K562 (cell line): ENCODE results near the gene CNGA3. TPM values are rescaled to one million over a fixed set of nuclear protein-coding genes. Genes with fewer than 3 reads are reported as not detected.

Source experiments
- ATAC-seq: fragments of 200-7000 bp; cut with Tn5 transposase; 3 replicates; pipeline ENCODE4 v1.9.1; 2020; ENCODE audit warnings: moderate library complexity
- BruUV-seq: library from RNA; stranded (reverse); fragments of 400-500 nt; replicated peaks from 2 replicates; lab custom pipeline; 2021; lab: Mats Ljungman, UMichigan
- CTCF ChIA-PET: fragments of 300-600 bp; formaldehyde crosslinking; extraction: SDS; loops from one replicate; lab custom pipeline; 2021; ENCODE audit warnings: low intra/inter-chr PET ratio; lab: Yijun Ruan, JAX
- POLR2A ChIA-PET: fragments of 300-600, 350-650 bp; sonication (Branson Sonifier 250); formaldehyde crosslinking; extraction: SDS; loops from one replicate; lab custom pipeline; 2021; ENCODE audit warnings: antibody characterized with exemption, inconsistent platforms; lab: Yijun Ruan, JAX
- DNase-seq, 4 experiments: peaks; one replicate each; pipeline versions ENCODE4 v3.0.0 to v3.0.0-alpha.2; 2011 to 2018; ENCODE audit warnings: low spot score in 3 of 4, mixed read lengths in 3 of 4; ENCODE audit errors: extremely low read depth in 1 of 4
- FAIRE-seq: peaks from 2 replicates; lab custom pipeline; 2011; peaks lifted over from hg19 to GRCh38; lab: Jason Lieb, UNC
- H2AFZ ChIP-seq: 2 replicates; pipeline ENCODE4 v1.6.0; 2011; ENCODE audit warnings: low read depth, low read length, control low read depth, inconsistent platforms
- H3K27ac ChIP-seq: fragments of 200-600 bp; 3 replicates; pipeline ENCODE4 v1.8.0; 2011; ENCODE audit warnings: low read depth, mild to moderate bottlenecking, control low read depth, inconsistent platforms, low read length, moderate library complexity, mixed read lengths; ENCODE audit errors: extremely low read depth
- H3K27me3 ChIP-seq, 2 experiments: fragments of 300-600 bp in 1 of 2; 2 replicates in 1 of 2; 3 replicates in 1 of 2; pipeline versions ENCODE4 v1.6.0 to v1.8.0; 2011; ENCODE audit warnings: inconsistent platforms in 2 of 2, low read length in 2 of 2, mild to moderate bottlenecking in 1 of 2, mixed read lengths in 1 of 2, moderate library complexity in 1 of 2; ENCODE audit not compliant: control insufficient read depth in 2 of 2, insufficient read depth in 2 of 2
- H3K36me3 ChIP-seq: fragments of 300-600 bp; 3 replicates; pipeline ENCODE4 v1.8.0; 2011; ENCODE audit warnings: mild to moderate bottlenecking, low read length, inconsistent platforms; ENCODE audit not compliant: control insufficient read depth, insufficient read depth
- H3K4me1 ChIP-seq, 2 experiments: fragments of 200-600 bp in 1 of 2; replicated peaks in 1 of 2; 2 replicates in 1 of 2; 3 replicates in 1 of 2; pipeline versions ENCODE4 v1.5.1 to v1.8.0; 2011; ENCODE audit warnings: inconsistent platforms in 2 of 2, low read length in 2 of 2, mild to moderate bottlenecking in 1 of 2, mixed read lengths in 1 of 2, moderate library complexity in 1 of 2; ENCODE audit not compliant: control insufficient read depth in 2 of 2, insufficient read depth in 2 of 2
- H3K4me2 ChIP-seq: 2 replicates; pipeline ENCODE4 v1.6.1; 2011; ENCODE audit warnings: low read length, control low read depth, inconsistent platforms, mixed read lengths; ENCODE audit not compliant: insufficient read depth
- H3K4me3 ChIP-seq: fragments of 200-600 bp; sonication (generic), shearing (Covaris generic); 2 replicates; pipeline ENCODE4 v1.5.1; 2016; ENCODE audit warnings: control low read depth, inconsistent platforms
- H3K79me2 ChIP-seq: fragments of 200-600 bp; 3 replicates; pipeline ENCODE4 v1.8.0; 2011; ENCODE audit warnings: low read length, inconsistent platforms; ENCODE audit not compliant: control insufficient read depth, insufficient read depth
- H3K9ac ChIP-seq, 2 experiments: 2 replicates each; pipeline versions ENCODE4 v1.6.0 to v1.6.1; 2011; ENCODE audit warnings: low read depth in 2 of 2, low read length in 2 of 2, control low read depth in 1 of 2, inconsistent platforms in 1 of 2, mild to moderate bottlenecking in 1 of 2, mixed read lengths in 1 of 2; ENCODE audit not compliant: insufficient read depth in 1 of 2
- H3K9me1 ChIP-seq: one replicate; pipeline ENCODE4 v1.6.0; 2011; ENCODE audit warnings: inconsistent platforms, mild to moderate bottlenecking, low read length, moderate library complexity; ENCODE audit not compliant: control insufficient read depth, insufficient read depth
- H3K9me3 ChIP-seq: replicated peaks from 2 replicates; pipeline ENCODE4 v1.5.1; 2011; ENCODE audit warnings: low read depth, low read length, inconsistent platforms; ENCODE audit not compliant: control insufficient read depth, insufficient read depth
- H4K20me1 ChIP-seq: replicated peaks from 2 replicates; pipeline ENCODE4 v1.6.1; 2011; ENCODE audit warnings: low read length, inconsistent platforms, mixed read lengths; ENCODE audit not compliant: control insufficient read depth, insufficient read depth
- FUS ChIP-seq: fragments of 200-400 bp; formaldehyde crosslinking; optimal IDR thresholded peaks from 2 replicates; pipeline ENCODE3; 2017; ENCODE audit warnings: low read depth, low read length
- MBD2 ChIP-seq: sonication (generic); IDR thresholded peaks from 2 replicates; pipeline ENCODE4 v1.6.1; 2016; ENCODE audit warnings: low read depth, borderline replicate concordance
- MTA3 ChIP-seq: fragments of 450-650 bp; formaldehyde crosslinking; IDR thresholded peaks from 2 replicates; pipeline ENCODE4 v1.6.1; 2017; ENCODE audit warnings: mild to moderate bottlenecking, borderline replicate concordance
- NELFE ChIP-seq: IDR thresholded peaks from 2 replicates; pipeline ENCODE4 v1.6.1; 2011; ENCODE audit warnings: mild to moderate bottlenecking; ENCODE audit not compliant: insufficient read depth, insufficient read length
- NFXL1 ChIP-seq: fragments of 450-650 bp; formaldehyde crosslinking; IDR thresholded peaks from 2 replicates; pipeline ENCODE4 v1.4.0; 2021; ENCODE audit warnings: mild to moderate bottlenecking
- NUFIP1 ChIP-seq: fragments of 450-650 bp; IDR thresholded peaks from 2 replicates; pipeline ENCODE4 v1.6.1; 2018; ENCODE audit not compliant: partially characterized antibody
- PRMT5 ChIP-seq: sonication (generic); formaldehyde crosslinking; IDR thresholded peaks from 2 replicates; pipeline ENCODE4 v1.5.0; 2020; ENCODE audit warnings: missing genetic modification reagents
- SIN3A ChIP-seq, 2 experiments: fragments of 150-350 bp in 1 of 2; IDR thresholded peaks; 2 replicates each; pipeline ENCODE4 v1.6.1; 2011 to 2016; ENCODE audit warnings: borderline replicate concordance in 2 of 2, low read depth in 2 of 2, low read length in 2 of 2, mild to moderate bottlenecking in 2 of 2, moderate library complexity in 2 of 2; ENCODE audit not compliant: control insufficient read depth in 1 of 2
- SRSF9 ChIP-seq: fragments of 200-400 bp; formaldehyde crosslinking; IDR thresholded peaks from 2 replicates; pipeline ENCODE4 v1.6.1; 2017; ENCODE audit warnings: low read depth, low read length, borderline replicate concordance
- TARDBP ChIP-seq: fragments of 450-650 bp; IDR thresholded peaks from 2 replicates; pipeline ENCODE4 v1.6.1; 2016
- YY1 ChIP-seq, 3 experiments: IDR thresholded peaks; 2 replicates each; pipeline ENCODE4 v1.6.1; 2011; ENCODE audit warnings: low read length in 2 of 3, mild to moderate bottlenecking in 2 of 3, moderate library complexity in 2 of 3, borderline replicate concordance in 1 of 3, control low read depth in 1 of 3, low read depth in 1 of 3; ENCODE audit not compliant: insufficient read depth in 3 of 3, insufficient replicate concordance in 2 of 3, control insufficient read depth in 1 of 3, insufficient read length in 1 of 3; ENCODE audit errors: extremely low read depth in 1 of 3
- ZSCAN29 ChIP-seq: fragments of 450-650 bp; IDR thresholded peaks from 2 replicates; pipeline ENCODE4 v1.6.1; 2017
- WGBS: fragments of 100-300 bp; shearing (Covaris generic); methylation state at CpG from one replicate; pipeline ENCODE4 v1.1.6; 2016; ENCODE audit warnings: low coverage, mixed read lengths; ENCODE audit not compliant: insufficient coverage; ENCODE audit errors: missing lambda C conversion rate; 5-methylcytosine and 5-hydroxymethylcytosine counted together
- in situ Hi-C: fragments of 300-500 bp; cut with MboI; formaldehyde crosslinking; loops from 4 replicates; pipeline ENCODE4 v1.15.0; 2018; ENCODE audit warnings: inconsistent platforms, mixed read lengths
- intact Hi-C: fragments of 100-400 bp; cut with micrococcal nuclease; formaldehyde crosslinking; loops from 2 replicates; pipeline ENCODE4 v1.14.2; 2022
- polyA plus RNA-seq, 8 experiments: library from polyadenylated mRNA; depleted of rRNA in 4 of 8; stranded (reverse) in 5 of 8; unstranded in 3 of 8; fragments of >200 nt; fragmentation: Nextera tagmentation in 2 of 8; fragmentation: Illumina TruSeq in 1 of 8; extraction: Ambion mirVana in 2 of 8; extraction: Trizol in 1 of 8; gene quantifications; 2 replicates each; pipeline versions ENCODE4 v1.2.1 to v1.2.3, GENCODE V29; 2011 to 2014; ENCODE audit warnings: inconsistent platforms in 1 of 8, missing spikeins in 1 of 8
- total RNA-seq, 7 experiments: library from RNA; depleted of rRNA in 6 of 7; stranded (reverse); fragments of >200 nt in 6 of 7; fragmentation: Illumina TruSeq in 2 of 7; extraction: Trizol in 2 of 7; gene quantifications; 2 replicates each; pipeline versions ENCODE4 v1.2.1 to v1.2.3, GENCODE V29; 2011 to 2021; ENCODE audit warnings: low replicate concordance in 1 of 7
- TF ChIP-seq, protein P1 (sequence below): fragments of 250-450 bp; sonication (Bioruptor Pico); IDR thresholded peaks from 2 replicates; pipeline ENCODE4 v1.8.0; 2021; ENCODE audit warnings: moderate library complexity, mild to moderate bottlenecking, inconsistent platforms
- TF ChIP-seq, protein P2 (sequence below): fragments of 250-450 bp; sonication (Bioruptor Pico); IDR thresholded peaks from 2 replicates; pipeline ENCODE4 v1.8.0; 2021; ENCODE audit warnings: moderate library complexity, mild to moderate bottlenecking, inconsistent platforms
- TF ChIP-seq, protein P3 (sequence below), 2 experiments: fragments of 450-650 bp; conservative IDR thresholded peaks; 2 replicates each; pipeline ENCODE4 v1.6.1; 2017; ENCODE audit warnings: mild to moderate bottlenecking in 2 of 2, moderate library complexity in 2 of 2
- TF ChIP-seq, protein P4 (sequence below), 3 experiments: fragments of 200-800 bp in 1 of 3; sonication (Bioruptor generic) in 1 of 3; sonication (generic) in 1 of 3; formaldehyde crosslinking in 1 of 3; IDR thresholded peaks; 2 replicates each; pipeline versions ENCODE4 v1.6.1 to v1.8.0; 2016 to 2022; ENCODE audit warnings: mild to moderate bottlenecking in 2 of 3, missing compliant biosample characterization in 2 of 3, missing genetic modification characterization in 2 of 3, missing genetic modification reagents in 1 of 3

The CNGA3 gene
- total and polyA plus RNA-seq, 9 of the 15 experiments (the other 6 are each of a cell fraction or from before 2014, with no cell fraction given) = not detected

DNA sequence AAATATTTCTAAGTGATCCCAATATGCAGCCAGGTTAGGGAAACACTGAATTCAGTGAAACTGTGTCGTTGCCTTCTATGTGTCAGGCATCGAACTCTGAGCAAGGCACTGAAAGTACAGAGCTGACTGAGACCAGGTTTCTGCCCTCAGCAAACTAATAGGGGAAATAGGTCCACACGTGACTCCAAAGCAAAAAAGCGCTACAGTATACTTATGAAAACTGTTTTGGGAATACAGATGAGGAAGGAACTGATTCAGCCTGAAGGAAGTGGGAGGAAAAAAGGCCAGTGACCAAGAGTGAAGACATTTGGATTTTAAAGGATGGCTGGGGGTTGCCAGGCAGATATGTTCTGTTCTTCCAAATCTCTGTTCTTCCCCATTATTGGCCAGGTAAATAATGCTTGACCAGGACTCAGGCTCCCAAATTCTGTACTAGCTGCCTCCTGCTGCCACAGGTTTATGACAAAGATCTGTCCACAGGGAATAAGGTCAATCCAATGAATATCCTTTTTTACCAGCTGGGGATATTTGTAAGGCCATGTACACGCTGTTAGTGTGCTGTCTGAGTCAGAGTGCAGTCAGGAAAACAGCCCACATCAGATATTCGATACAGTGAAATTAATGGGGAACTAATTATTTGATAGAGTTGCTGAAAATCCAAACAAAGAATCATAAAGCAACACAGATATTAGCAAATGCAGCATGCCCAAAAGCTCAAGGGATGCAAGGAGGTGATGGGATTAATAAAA lies 73.9 kb downstream of the CNGA3 start:
- FAIRE-seq (no peak), DNase-seq (no peak), ATAC-seq (no peak)
- CTCF ChIA-PET = no interaction called here
- Histone ChIP-seq H3K4me1 (no peaks in the 10 kb centered on the region), H3K9me1 (no peaks in the 10 kb centered on the region), H3K9ac (no peak overlapping the region), H3K79me2 (no peaks in the 10 kb centered on the region), H3K4me2 (no peak overlapping the region), H3K27me3 (no peaks in the 10 kb centered on the region), H3K9me3 (no peaks in the 10 kb centered on the region; the same call in 1 of the 2 replicates), H2AFZ (no peak overlapping the region), H3K36me3 (no peaks in the 10 kb centered on the region), H3K4me3 (no peak overlapping the region), H4K20me1 (no peaks in the 10 kb centered on the region), H3K27ac (no peak overlapping the region)
- no TSS peak for BruUV-seq
- POLR2A ChIA-PET = interaction anchor here (0.6 to 0.8 kb wide), 3 partner anchors 12 to 1270 kb away, joined by 4 to 5 read pairs (median 4); no protein-coding TSS in a partner anchor
- in situ Hi-C loops = loop anchor here (25.0 kb wide), 1 partner anchor 417 kb away; no protein-coding TSS in a partner anchor
- WGBS = 1% methylated on average over 6 of the region's 6 CpGs
- intact Hi-C loops = loop anchor here (10.0 kb wide), 1 partner anchor 415 kb away; no protein-coding TSS in a partner anchor
- TF ChIP-seq TARDBP (no peak), FUS (no peak), MTA3 (no peak), ZSCAN29 (no peak), PRMT5 (CRISPR knock-in tag) (no peak), SRSF9 (no peak), YY1 (IDR thresholded peaks at IDR 0.05; ENCODE audit: borderline replicate concordance in 1 of 3, control insufficient read depth in 1 of 3, extremely low read depth in 1 of 3, insufficient read depth in 3 of 3, insufficient read length in 1 of 3, insufficient replicate concordance in 2 of 3, low read depth in 1 of 3, low read length in 2 of 3) (no peak), NUFIP1 (no peak), NFXL1 (CRISPR knock-in tag) (no peak), NELFE (no peak), SIN3A (IDR thresholded peaks at IDR 0.05; ENCODE audit: borderline replicate concordance in 2 of 2, control insufficient read depth in 1 of 2, low read depth in 2 of 2, low read length in 2 of 2) (no peak), MBD2 (no peak)
- TF ChIP-seq, protein P1, sequence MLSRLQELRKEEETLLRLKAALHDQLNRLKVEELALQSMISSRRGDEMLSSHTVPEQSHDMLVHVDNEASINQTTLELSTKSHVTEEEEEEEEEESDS = no peak
- TF ChIP-seq, protein P2, sequence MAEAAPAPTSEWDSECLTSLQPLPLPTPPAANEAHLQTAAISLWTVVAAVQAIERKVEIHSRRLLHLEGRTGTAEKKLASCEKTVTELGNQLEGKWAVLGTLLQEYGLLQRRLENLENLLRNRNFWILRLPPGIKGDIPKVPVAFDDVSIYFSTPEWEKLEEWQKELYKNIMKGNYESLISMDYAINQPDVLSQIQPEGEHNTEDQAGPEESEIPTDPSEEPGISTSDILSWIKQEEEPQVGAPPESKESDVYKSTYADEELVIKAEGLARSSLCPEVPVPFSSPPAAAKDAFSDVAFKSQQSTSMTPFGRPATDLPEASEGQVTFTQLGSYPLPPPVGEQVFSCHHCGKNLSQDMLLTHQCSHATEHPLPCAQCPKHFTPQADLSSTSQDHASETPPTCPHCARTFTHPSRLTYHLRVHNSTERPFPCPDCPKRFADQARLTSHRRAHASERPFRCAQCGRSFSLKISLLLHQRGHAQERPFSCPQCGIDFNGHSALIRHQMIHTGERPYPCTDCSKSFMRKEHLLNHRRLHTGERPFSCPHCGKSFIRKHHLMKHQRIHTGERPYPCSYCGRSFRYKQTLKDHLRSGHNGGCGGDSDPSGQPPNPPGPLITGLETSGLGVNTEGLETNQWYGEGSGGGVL (CRISPR knock-in tag) = no peak
- TF ChIP-seq, protein P3, sequence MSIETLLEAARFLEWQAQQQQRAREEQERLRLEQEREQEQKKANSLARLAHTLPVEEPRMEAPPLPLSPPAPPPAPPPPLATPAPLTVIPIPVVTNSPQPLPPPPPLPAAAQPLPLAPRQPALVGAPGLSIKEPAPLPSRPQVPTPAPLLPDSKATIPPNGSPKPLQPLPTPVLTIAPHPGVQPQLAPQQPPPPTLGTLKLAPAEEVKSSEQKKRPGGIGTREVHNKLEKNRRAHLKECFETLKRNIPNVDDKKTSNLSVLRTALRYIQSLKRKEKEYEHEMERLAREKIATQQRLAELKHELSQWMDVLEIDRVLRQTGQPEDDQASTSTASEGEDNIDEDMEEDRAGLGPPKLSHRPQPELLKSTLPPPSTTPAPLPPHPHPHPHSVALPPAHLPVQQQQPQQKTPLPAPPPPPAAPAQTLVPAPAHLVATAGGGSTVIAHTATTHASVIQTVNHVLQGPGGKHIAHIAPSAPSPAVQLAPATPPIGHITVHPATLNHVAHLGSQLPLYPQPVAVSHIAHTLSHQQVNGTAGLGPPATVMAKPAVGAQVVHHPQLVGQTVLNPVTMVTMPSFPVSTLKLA (conservative IDR thresholded peaks at IDR 0.05) = no peak
- TF ChIP-seq, protein P4, sequence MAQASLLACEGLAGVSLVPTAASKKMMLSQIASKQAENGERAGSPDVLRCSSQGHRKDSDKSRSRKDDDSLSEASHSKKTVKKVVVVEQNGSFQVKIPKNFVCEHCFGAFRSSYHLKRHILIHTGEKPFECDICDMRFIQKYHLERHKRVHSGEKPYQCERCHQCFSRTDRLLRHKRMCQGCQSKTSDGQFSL (CRISPR knock-in tag; IDR thresholded peaks at IDR 0.05) = no peak
- TF ChIP-seq, protein P4 (tag; IDR thresholded peaks at IDR 0.05) = no peak
